ENCODE measurements around the gene KDM2A. TPM values are rescaled to one million over a fixed set of nuclear protein-coding genes. Genes with fewer than 3 reads are reported as not detected.

KDM2A gene
- total and polyA plus RNA-seq, 2 experiments from 2014 or later, result 25.0 to 54.1 TPM

DNA sequence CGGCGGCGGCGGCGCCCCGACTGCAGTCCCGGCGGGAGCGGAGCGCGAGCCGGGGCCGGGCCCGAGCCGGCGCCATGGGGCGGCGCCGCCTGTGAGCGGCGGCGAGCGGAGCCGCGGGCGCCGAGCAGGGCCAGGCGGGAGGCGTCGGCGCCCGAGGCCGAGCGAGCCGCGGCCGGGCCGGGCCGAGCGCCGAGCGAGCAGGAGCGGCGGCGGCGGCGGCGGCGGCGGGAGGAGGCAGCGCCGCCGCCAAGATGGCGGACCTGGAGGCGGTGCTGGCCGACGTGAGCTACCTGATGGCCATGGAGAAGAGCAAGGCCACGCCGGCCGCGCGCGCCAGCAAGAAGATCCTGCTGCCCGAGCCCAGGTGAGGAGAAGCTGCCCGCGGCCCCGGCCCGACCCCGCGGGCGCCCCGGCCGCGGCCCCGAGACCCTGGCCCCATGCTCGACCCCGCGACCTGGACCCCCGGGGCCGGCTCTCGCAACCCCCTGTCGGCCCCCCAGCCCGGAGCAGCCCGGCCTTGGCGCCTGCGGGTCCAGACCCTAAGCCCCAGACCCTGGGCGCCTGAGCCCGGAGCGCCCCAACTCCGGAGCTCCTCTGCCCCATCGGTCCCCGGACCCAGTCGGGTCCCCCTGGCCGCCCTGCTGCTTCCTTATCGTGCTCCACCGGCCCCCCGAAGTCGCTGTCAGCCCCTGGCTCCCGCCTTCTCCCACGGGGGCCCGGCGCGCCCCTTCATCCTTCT lies 147.6 kb downstream of the KDM2A start, which contains the start of gene GRK2 (continued):
- TF ChIP-seq, protein P1, sequence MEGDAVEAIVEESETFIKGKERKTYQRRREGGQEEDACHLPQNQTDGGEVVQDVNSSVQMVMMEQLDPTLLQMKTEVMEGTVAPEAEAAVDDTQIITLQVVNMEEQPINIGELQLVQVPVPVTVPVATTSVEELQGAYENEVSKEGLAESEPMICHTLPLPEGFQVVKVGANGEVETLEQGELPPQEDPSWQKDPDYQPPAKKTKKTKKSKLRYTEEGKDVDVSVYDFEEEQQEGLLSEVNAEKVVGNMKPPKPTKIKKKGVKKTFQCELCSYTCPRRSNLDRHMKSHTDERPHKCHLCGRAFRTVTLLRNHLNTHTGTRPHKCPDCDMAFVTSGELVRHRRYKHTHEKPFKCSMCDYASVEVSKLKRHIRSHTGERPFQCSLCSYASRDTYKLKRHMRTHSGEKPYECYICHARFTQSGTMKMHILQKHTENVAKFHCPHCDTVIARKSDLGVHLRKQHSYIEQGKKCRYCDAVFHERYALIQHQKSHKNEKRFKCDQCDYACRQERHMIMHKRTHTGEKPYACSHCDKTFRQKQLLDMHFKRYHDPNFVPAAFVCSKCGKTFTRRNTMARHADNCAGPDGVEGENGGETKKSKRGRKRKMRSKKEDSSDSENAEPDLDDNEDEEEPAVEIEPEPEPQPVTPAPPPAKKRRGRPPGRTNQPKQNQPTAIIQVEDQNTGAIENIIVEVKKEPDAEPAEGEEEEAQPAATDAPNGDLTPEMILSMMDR (conservative IDR thresholded peaks at IDR 0.05; ENCODE audit: low read depth in 2 of 2), result no peak

DNA sequence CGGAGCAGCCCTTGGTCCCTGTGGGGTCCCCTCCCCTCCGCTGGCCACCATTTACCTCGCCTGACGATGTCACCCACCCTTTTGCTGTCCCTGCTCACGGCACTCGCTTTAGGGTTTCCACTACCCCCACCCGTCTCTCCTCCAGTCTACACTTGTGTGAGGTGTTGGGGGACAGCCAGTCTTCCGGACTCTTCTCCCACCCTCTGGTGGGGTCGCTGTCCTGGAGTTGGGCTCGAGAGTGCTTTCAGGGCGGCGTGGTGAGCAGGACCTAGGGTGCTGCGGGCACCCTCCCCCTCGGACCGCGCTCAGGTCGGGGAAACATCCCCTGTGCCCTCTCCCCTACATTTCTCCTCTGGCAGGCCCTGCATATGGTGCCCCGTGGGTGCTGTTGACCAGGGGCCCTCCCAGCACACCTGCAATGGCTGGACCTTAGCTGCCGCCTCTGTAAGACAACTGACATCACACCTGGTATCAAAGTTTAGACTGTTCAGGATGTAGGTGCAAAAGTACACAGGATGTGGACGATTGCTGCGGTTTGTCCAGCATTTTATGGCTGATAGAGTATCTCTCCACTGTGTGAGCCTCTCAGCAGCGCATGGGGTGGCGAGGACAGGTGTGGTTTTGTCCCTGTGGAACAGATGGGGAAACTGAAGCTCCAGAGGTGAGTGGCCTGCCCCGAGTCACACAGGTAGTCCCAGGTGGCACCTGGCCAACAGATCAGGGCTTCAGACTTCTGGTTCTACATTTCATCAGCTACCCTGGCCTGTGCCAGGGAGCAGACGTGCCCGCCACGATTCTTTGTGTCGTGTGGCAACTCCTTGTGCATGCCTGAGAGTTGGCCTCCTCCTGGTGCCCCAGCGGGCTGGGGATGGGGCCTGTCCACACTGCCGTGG lies 148.4 kb downstream of the KDM2A start:
- Mint-ChIP-seq H3K27ac (no peak overlapping the region), H3K36me3 (ENCODE audit: low read depth) (peaks cover 15% of the 10 kb centered on the region; the same call in 2 of the 3 replicates), H3K9me3 (no peaks in the 10 kb centered on the region), H3K4me1 (peaks cover 61% of the 10 kb centered on the region), H3K4me3 (peak overlapping the region; percentile 95), H3K27me3 (ENCODE audit: insufficient read depth, low read depth, poor library complexity) (peaks cover 14% of the 10 kb centered on the region)
- Histone ChIP-seq H2AFZ (peak overlapping the region; percentile 38; the same call in 1 of the 2 replicates), H4K20me1 (replicated peaks; ENCODE audit: insufficient read depth) (peaks cover 17% of the 10 kb centered on the region; the same call in 1 of the 2 replicates), H3K27ac (ENCODE audit: low read depth) (no peak overlapping the region), H3K36me3 (ENCODE audit: insufficient read depth) (peaks cover 3% of the 10 kb centered on the region; the same call in 1 of the 2 replicates), H3K4me3 (peak overlapping the region; percentile 92), H3K27me3 (ENCODE audit: insufficient read depth) (no peaks in the 10 kb centered on the region), H3K4me1 (ENCODE audit: insufficient read depth) (peaks cover 25% of the 10 kb centered on the region), H3K9me2 (ENCODE audit: insufficient read depth) (no peaks in the 10 kb centered on the region), H3K4me2 (peak overlapping the region; percentile 97), H3K79me2 (replicated peaks; ENCODE audit: insufficient read depth) (peaks cover 54% of the 10 kb centered on the region), H3F3A (replicated peaks; ENCODE audit: low read depth) (peaks cover 18% of the 10 kb centered on the region)
- DNase-seq (ENCODE audit: low spot score) (no peak), ATAC-seq (no peak)
- TF ChIP-seq EZH2phosphoT487 (IDR thresholded peaks at IDR 0.05; ENCODE audit: unreplicated experiment) (no peak), NANOG (IDR thresholded peaks at IDR 0.05; ENCODE audit: borderline replicate concordance) (no peak)

DNA sequence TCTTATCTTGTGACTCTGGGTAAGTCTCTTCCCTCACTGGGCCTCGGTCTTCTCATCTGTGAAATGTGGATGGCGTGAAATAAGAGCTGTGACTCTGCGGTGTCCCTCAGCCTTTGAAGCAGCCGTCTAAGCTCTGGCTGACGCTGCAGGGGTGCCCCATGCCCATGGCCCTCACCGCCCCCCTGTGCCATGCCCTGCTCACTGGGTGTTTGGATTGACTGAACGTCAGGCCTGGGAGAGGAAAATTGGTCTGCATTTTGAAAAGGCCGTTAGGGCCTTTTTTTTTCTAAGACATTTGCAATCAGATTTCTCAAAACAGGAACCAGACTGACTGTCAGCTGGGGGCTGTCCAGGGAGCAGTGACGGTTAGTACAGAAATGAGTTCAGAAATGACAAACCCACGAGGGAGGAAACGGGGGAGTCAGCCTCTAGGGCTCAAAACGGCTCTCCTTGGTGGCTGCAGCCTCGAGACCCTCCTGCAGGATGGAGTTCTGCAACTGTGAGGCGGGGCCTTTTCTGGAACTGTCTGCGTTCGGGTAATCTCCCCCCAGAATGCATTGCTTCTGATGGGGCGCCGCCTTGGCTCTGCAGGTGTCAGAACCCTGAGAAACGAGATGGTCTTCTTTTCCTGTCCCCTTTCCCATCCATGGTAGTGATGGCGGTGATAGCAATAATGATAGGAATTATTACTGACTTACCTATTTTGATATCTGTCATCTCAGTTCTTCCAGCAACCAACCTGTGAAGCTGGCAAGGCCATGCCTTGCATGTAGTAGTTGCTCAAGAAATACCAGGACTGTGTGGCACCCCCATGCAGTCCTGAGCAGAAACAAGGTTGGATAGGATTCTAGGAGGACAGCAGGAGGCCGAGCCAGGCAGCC lies 149.3 kb downstream of the KDM2A start:
- H3K4me1 Mint-ChIP-seq, result peaks cover 52% of the 10 kb centered on the region
- no peaks in the 10 kb centered on the region for H3K9me3 Mint-ChIP-seq
- Histone ChIP-seq H3K4me2 (peak overlapping the region; percentile 97; the same call in 1 of the 2 replicates), H3K27me3 (ENCODE audit: insufficient read depth) (no peaks in the 10 kb centered on the region), H4K20me1 (replicated peaks; ENCODE audit: insufficient read depth) (peaks cover 17% of the 10 kb centered on the region; the same call in 1 of the 2 replicates), H3K36me3 (ENCODE audit: insufficient read depth) (peaks cover 3% of the 10 kb centered on the region; the same call in 1 of the 2 replicates), H3K27ac (ENCODE audit: low read depth) (no peak overlapping the region), H3K79me2 (replicated peaks; ENCODE audit: insufficient read depth) (peaks cover 63% of the 10 kb centered on the region), H3K4me3 (peak overlapping the region; percentile 92; the same call in 1 of the 2 replicates), H3F3A (replicated peaks; ENCODE audit: low read depth) (peaks cover 18% of the 10 kb centered on the region), H2AFZ (no peak overlapping the region), H3K9me2 (ENCODE audit: insufficient read depth) (no peaks in the 10 kb centered on the region), H3K4me1 (ENCODE audit: insufficient read depth) (peaks cover 21% of the 10 kb centered on the region)
- H3K27me3 Mint-ChIP-seq (ENCODE audit: insufficient read depth, low read depth, poor library complexity), result peaks cover 14% of the 10 kb centered on the region
- no peak for DNase-seq (ENCODE audit: low spot score)
- ATAC-seq, result no peak
- peaks cover 15% of the 10 kb centered on the region; the same call in 2 of the 3 replicates for H3K36me3 Mint-ChIP-seq (ENCODE audit: low read depth)
- H3K4me3 Mint-ChIP-seq, result peak overlapping the region; percentile 95
- TF ChIP-seq ZNF331 (CRISPR knock-in tag; IDR thresholded peaks at IDR 0.05; ENCODE audit: low read depth), result no peak
- TF ChIP-seq ZNF114 (CRISPR knock-in tag; IDR thresholded peaks at IDR 0.05), result no peak
- TF ChIP-seq EZH2phosphoT487 (IDR thresholded peaks at IDR 0.05; ENCODE audit: unreplicated experiment), result no peak
- TF ChIP-seq STAT1 (IDR thresholded peaks at IDR 0.05; ENCODE audit: unreplicated experiment), result no peak
- no peak overlapping the region for H3K27ac Mint-ChIP-seq

Data from GM23338 (cell line).